GM19035 (cell line): ENCODE results near the gene DHRS11.

ENCODE experiments used
- ATAC-seq: cut with Tn5 transposase; IDR thresholded peaks from one replicate; pipeline ENCODE4 v1.9.1; 2021; ENCODE audit not compliant: unreplicated experiment

DHRS11 gene

DNA sequence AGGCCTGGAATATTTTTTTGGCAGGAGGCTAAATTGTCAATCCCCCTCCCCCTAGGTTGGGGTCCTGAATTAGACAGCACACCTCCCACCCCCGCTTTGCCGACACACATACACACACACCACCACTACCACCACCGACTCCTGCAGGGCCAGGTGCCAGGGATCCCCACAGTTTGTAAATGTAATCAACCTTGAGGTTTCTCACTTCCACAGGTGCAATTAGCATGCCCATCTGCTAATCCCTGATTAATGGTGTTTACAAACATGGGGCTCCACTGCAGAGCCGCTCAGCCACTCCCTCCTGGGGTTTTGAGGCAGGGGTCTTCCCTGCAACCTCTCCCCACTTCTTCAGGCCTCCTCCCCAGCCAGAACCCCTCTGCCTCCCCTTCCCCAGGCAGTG lies 21.5 kb downstream of the DHRS11 start:
- no peak for ATAC-seq

- ATAC-seq = no peak
Observed at GRCh38 chr17:36614081-36614480, 22.4 kb downstream of the DHRS11 start.

GRCh38 chr17:36614933-36615332 lies 23.3 kb downstream of the DHRS11 start:
- ATAC-seq = no peak

- ATAC-seq = no peak
Observed at GRCh38 chr17:36616061-36617029, 24.7 kb downstream of the DHRS11 start.

DNA sequence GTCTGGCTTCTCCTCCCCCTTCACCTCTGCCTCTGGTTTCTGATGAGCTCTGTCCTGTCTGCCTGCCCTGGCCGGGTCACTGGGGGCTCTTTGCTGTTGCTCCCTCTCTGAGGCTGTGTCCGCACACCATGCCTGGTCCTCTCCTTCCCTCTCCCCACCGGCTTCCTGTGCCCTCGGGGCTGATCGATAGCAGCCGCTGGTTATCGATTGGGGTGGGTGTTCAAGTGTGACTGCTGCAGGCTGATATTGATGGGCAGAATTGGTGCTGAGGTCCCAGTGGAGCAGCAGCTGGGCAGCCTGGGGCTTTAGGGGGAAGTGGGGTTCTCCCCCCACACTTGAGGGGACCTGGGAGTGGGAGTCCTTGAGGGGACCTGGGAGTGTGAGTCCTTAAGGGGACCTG lies 26.1 kb downstream of the DHRS11 start:
- ATAC-seq = no peak

DNA sequence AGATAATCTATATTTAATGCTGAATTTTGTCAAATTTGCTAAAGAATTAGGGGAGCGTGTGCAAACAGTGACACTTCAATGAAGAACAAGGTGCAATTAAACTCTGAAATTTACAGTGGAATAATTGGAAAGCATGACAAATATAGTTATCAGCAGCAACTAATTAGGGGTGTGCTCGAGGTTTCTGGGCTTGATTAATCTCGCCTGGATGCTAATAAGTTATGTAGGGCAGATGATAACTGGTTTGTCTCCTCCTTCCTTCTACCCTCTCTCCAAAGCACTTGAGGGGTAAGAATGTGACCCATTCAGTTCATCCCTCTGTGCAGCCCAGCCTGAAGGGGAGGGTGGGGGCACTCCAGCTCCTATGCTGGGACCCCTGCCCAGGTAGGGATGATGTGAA lies 31.6 kb downstream of the DHRS11 start:
- no peak for ATAC-seq

DNA sequence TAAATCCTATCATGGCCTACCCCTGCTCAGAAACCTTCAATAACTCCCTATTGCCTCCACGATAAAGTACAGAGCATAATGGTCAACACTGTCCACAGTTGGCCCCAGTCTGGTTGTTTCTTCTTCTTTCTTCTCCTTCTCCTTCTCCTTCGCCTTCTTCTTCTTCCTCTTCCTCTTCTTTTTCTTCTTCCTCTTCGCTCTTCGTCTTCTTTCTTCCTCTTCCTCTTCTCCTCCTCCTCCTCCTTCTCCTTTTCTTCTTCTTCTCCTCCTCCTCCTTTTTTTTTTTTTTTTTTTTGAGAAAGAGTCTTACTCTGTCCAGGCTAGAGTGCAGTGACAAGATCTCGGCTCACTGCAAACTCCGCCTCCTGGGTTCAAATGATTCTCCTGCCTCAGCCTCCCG lies 33.5 kb downstream of the DHRS11 start:
- no peak for ATAC-seq

DNA sequence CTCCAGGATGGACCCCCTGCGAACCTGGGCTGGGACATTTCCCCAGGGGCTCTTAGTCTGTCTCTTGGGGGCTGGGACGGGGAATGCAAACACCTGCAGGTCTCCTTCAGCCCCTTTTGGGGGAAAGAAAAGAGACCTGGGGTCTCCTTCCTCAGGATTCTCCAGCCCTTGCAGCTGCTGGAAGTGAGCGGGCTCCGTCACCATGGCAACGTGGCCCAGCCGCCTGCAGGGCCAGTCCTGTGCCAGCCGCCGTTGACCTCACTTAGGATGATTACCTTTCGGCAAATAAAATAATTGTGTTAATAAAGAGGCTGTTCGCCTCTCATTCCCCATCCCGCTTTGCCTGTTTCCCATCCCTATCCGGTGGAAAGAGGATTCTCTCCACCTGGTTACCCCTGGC lies 35.4 kb downstream of the DHRS11 start:
- ATAC-seq = no peak

- ATAC-seq = no peak
Observed at GRCh38 chr17:36628576-36628975, 36.9 kb downstream of the DHRS11 start.

DNA sequence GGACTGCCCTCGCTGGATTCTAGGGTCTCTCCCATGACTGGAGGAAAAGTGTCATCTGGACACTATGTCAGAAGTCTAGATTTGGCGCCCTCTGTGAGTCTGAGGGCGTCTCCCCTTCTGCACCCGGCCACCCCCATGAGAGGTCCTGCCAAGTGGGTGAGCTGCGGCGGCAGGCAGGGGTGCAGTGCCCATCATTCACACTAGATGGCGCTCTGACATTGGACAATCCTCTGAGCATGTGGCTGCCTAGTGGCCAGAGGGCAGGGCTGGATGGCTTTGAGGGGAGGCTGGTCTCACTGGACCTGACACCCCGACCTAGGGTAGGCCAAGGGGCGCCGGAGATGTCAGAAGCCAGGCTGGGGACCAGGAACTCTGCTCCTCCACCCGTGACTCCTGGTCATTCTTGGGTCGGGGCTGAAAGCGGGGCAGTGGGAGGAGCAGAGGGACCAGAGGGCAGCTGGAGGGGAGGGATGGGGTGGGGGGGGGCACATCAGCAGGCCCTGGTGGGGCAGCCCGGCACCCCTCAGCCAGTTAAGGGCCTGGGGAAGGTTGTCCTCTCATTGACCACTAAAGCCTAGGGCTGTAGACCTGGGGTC lies 37.7 kb downstream of the DHRS11 start:
- no peak for ATAC-seq

DNA sequence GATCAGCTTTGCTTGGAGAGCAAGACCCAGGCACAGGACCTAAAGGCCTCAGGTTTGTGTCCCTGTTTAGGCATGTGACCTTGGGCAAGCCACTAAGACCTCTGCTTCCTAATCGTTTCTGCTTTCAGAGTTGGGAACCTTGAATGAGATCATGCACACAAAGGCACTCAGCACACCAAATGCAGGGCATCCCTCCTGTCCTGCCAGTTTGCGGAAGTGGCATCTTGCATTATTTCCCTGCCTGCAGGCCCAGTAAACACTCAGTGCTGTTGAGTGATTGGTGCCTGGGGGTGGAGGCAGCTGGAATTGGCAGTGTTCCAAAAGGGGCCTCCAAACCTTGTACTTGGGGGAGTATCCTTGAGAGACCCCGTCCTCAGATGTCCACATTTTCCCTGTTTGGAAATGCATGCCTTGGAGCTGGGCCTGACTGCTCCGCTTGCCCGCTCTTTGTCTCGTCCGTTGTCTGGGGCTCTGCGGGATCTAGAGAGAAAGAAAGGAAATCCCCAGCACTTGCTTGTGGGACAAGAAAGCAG lies 38.4 kb downstream of the DHRS11 start:
- ATAC-seq = no peak

DNA sequence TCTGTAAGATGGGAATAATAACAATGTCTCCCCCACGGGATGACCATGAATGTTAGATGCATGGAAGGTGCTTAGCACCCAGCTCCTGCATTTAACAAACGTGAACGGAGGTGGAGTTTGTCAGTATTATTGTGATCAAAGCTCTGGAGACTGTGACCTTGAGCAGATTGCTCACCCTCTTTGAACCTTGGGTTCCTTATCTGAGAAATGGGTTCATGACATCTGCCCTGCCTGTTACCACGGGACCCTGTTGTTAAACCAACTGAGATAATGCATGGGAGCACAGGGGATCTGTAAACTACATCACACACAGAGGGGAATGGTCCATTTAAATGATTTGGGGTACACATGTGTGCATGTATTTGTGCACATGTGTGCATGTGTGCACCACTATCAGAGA lies 39.3 kb downstream of the DHRS11 start:
- ATAC-seq = no peak

- ATAC-seq = no peak
Observed at GRCh38 chr17:36632916-36633771, 41.5 kb downstream of the DHRS11 start.

GRCh38 chr17:36640346-36640745 lies 48.7 kb downstream of the DHRS11 start:
- no peak for ATAC-seq

- ATAC-seq = no peak
Observed at GRCh38 chr17:36640836-36641235, 49.2 kb downstream of the DHRS11 start.

DNA sequence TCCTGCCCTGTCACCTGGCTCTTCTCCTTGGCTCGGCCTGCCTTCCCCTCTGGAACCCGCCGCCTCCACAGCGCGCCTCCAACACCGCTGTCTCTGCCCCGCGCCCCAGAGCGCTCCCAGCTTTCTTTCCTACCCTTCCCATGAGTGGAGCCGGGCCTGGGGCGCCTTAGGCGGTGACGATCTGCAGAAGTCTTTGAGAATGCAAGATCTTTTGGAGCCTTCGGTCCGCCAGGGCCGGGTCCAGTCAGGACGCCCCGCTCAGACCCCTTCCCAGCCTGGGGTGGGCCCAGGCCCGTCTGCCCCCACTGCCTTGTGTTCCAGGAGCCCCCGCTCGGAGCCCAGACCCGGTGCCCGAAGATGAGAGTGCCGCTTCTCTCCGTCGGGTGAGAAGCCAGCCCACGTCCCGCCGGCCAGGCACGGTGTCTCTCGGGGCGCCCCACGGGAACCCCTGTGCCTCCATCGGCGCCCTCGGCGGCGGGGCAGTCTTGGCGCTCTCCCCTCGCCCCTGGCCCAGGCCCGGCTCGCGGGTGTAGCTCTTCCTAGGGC lies 49.7 kb downstream of the DHRS11 start:
- ATAC-seq = no peak

DNA sequence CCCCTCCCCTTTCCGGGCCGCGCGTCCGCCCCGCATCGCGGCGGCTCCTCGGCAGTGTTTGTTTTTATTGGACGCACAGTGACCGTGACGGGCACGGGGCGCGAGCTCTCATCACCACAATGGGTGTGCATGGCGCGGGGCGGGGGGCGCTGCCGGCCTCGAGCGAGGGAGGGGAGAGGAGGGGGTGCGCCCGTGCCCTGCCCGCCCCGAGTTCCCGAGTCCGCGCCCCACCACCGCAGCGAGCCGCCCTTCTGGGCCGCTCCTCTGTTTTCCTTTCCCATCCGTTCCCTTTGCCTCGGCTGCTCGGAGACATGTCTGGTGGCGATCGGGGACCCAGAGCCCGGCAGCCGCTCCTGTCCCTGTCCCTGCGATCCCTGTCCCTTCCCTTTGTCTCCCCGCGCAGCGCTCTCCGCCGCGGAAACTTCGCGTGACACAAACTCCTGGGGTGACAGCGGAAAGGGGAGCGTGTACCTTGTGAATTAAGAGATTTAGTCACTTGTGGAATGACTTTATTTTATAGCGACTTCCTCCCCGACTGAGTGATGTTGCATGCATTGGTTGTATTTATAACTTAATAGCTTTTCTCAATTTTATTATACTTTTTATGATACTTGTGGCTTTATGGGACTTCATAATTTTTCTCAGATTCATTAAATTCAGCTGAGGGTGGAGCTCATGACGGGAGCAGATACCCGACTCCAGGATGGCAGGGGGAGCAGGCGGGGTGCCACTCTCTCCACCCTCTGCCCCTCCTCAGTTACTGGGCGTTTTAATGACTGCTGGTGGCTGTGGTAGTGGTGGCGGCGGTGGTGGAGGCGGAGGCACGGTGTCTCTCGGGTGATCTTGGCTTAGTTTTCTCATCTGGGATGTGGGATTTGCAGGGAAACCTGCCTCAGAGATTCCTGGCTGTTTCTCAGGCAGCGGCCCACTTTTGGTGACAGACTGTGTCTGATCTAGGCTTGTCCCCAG lies 50.5 kb downstream of the DHRS11 start:
- ATAC-seq = no peak

GRCh38 chr17:36643086-36643685 lies 51.5 kb downstream of the DHRS11 start:
- no peak for ATAC-seq

- ATAC-seq = no peak
Observed at GRCh38 chr17:36645422-36645821, 53.7 kb downstream of the DHRS11 start.
